ENCODE results near the gene IFNK. TPM values are rescaled to one million over a fixed set of nuclear protein-coding genes. Genes with fewer than 3 reads are reported as not detected.

Gene IFNK
- total and polyA plus RNA-seq, 2 experiments from 2014 or later: not detected

DNA sequence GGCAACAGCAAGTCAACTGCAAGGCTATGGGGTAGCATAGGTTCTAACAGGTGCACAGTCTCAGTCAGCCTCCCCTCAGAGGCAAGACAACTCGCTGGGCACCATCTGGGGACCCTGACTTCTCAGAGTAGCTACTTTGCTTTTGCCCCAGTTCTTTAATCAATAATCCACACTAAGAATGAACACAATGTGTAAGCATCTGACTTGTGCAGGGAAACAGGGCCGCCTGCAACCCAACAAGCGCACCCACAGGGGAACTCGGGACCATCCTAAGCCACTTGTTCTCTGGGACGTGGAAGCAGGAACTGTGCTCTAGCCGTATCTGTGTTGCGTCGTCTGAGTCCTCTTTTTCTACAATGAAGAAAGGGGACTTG lies 3.6 kb downstream of the IFNK start:
- Histone ChIP-seq H3K4me2 (peak overlapping the region; percentile 84), H3K36me3 (ENCODE audit: insufficient read depth) (no peaks in the 10 kb centered on the region; the same call in 1 of the 2 replicates), H3K79me2 (replicated peaks; ENCODE audit: insufficient read depth) (peaks cover 23% of the 10 kb centered on the region; the same call in 1 of the 2 replicates), H3K4me3 (peak overlapping the region; percentile 86), H3F3A (replicated peaks; ENCODE audit: low read depth) (no peaks in the 10 kb centered on the region), H3K4me1 (ENCODE audit: insufficient read depth) (peaks cover 40% of the 10 kb centered on the region), H3K27ac (ENCODE audit: low read depth) (peak overlapping the region; percentile 78), H3K27me3 (ENCODE audit: insufficient read depth) (peaks cover 10% of the 10 kb centered on the region; the same call in 1 of the 2 replicates), H4K20me1 (replicated peaks; ENCODE audit: insufficient read depth) (no peaks in the 10 kb centered on the region), H2AFZ (peak overlapping the region; percentile 53; the same call in 1 of the 2 replicates), H3K9me2 (ENCODE audit: insufficient read depth) (peaks cover 5% of the 10 kb centered on the region)
- H3K27me3 Mint-ChIP-seq (ENCODE audit: insufficient read depth, low read depth, poor library complexity): peaks cover 9% of the 10 kb centered on the region
- ATAC-seq: peak; percentile 3
- no peaks in the 10 kb centered on the region for H3K9me3 Mint-ChIP-seq
- peak overlapping the region; percentile 98 for H3K4me3 Mint-ChIP-seq
- peaks cover 57% of the 10 kb centered on the region for H3K4me1 Mint-ChIP-seq
- H3K27ac Mint-ChIP-seq: peak overlapping the region; percentile 93
- TF ChIP-seq CREB1 (CRISPR knock-in tag; IDR thresholded peaks at IDR 0.05; ENCODE audit: low read depth): no peak
- TF ChIP-seq, protein P1, sequence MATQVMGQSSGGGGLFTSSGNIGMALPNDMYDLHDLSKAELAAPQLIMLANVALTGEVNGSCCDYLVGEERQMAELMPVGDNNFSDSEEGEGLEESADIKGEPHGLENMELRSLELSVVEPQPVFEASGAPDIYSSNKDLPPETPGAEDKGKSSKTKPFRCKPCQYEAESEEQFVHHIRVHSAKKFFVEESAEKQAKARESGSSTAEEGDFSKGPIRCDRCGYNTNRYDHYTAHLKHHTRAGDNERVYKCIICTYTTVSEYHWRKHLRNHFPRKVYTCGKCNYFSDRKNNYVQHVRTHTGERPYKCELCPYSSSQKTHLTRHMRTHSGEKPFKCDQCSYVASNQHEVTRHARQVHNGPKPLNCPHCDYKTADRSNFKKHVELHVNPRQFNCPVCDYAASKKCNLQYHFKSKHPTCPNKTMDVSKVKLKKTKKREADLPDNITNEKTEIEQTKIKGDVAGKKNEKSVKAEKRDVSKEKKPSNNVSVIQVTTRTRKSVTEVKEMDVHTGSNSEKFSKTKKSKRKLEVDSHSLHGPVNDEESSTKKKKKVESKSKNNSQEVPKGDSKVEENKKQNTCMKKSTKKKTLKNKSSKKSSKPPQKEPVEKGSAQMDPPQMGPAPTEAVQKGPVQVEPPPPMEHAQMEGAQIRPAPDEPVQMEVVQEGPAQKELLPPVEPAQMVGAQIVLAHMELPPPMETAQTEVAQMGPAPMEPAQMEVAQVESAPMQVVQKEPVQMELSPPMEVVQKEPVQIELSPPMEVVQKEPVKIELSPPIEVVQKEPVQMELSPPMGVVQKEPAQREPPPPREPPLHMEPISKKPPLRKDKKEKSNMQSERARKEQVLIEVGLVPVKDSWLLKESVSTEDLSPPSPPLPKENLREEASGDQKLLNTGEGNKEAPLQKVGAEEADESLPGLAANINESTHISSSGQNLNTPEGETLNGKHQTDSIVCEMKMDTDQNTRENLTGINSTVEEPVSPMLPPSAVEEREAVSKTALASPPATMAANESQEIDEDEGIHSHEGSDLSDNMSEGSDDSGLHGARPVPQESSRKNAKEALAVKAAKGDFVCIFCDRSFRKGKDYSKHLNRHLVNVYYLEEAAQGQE (IDR thresholded peaks at IDR 0.05; ENCODE audit: unreplicated experiment): no peak
- no peak for TF ChIP-seq ETS1 (IDR thresholded peaks at IDR 0.05)
- no peak for TF ChIP-seq EZH2 (IDR thresholded peaks at IDR 0.05; ENCODE audit: low read depth, unreplicated experiment)
- TF ChIP-seq STAT1 (IDR thresholded peaks at IDR 0.05; ENCODE audit: unreplicated experiment): no peak
- TF ChIP-seq ZNF114 (CRISPR knock-in tag; IDR thresholded peaks at IDR 0.05): no peak
- TF ChIP-seq ZNF331 (CRISPR knock-in tag; IDR thresholded peaks at IDR 0.05; ENCODE audit: low read depth): no peak
- TF ChIP-seq CTCF (conservative IDR thresholded peaks at IDR 0.05; ENCODE audit: low read depth in 2 of 2): no peak
- TF ChIP-seq ZNF462 (CRISPR knock-in tag; IDR thresholded peaks at IDR 0.05): no peak
- no peak for TF ChIP-seq NANOG (IDR thresholded peaks at IDR 0.05; ENCODE audit: borderline replicate concordance)
- no peak for TF ChIP-seq EZH2phosphoT487 (IDR thresholded peaks at IDR 0.05; ENCODE audit: unreplicated experiment)
- no peak for TF ChIP-seq JUNB (IDR thresholded peaks at IDR 0.05; ENCODE audit: unreplicated experiment)
- no peak for TF ChIP-seq POLR2AphosphoS5 (IDR thresholded peaks at IDR 0.05; ENCODE audit: low read depth)
- no peak for DNase-seq (ENCODE audit: low spot score)
- H3K36me3 Mint-ChIP-seq (ENCODE audit: low read depth): peaks cover 9% of the 10 kb centered on the region; the same call in 2 of the 3 replicates
